Smooth muscle cell (in vitro differentiated cells): ENCODE results near the gene PEX11G. TPM values are rescaled to one million over a fixed set of nuclear protein-coding genes. Genes with fewer than 3 reads are reported as not detected.

ENCODE experiments used
- DNase-seq: peaks from one replicate; lab custom pipeline; 2025; ENCODE audit not compliant: unreplicated experiment; lab: John Stamatoyannopoulos, UW
- H2AFZ ChIP-seq: fragments of 200-600 bp; sonication (generic); 2 replicates; pipeline ENCODE4 v1.6.0; 2016; ENCODE audit warnings: antibody characterized with exemption, low read depth, mild to moderate bottlenecking
- H3F3A ChIP-seq: fragments of 200-600 bp; sonication (generic); 2 replicates; pipeline ENCODE4 v1.6.0; 2017; ENCODE audit warnings: antibody characterized with exemption, low read depth
- H3K27ac ChIP-seq: fragments of 200-600 bp; sonication (generic); 2 replicates; pipeline ENCODE4 v1.5.1; 2016; ENCODE audit warnings: low read depth, mild to moderate bottlenecking
- H3K27me3 ChIP-seq: fragments of 200-600 bp; sonication (generic); 2 replicates; pipeline ENCODE4 v1.6.1; 2016; ENCODE audit warnings: low read depth, mild to moderate bottlenecking
- H3K36me3 ChIP-seq: fragments of 200-600 bp; sonication (generic); 2 replicates; pipeline ENCODE4 v1.5.1; 2016; ENCODE audit warnings: low read depth
- H3K4me1 ChIP-seq: fragments of 200-600 bp; sonication (generic); 2 replicates; pipeline ENCODE4 v1.5.1; 2016; ENCODE audit warnings: low read depth
- H3K4me2 ChIP-seq: fragments of 200-600 bp; sonication (generic); 2 replicates; pipeline ENCODE4 v1.6.0; 2016; ENCODE audit warnings: mild to moderate bottlenecking
- H3K4me3 ChIP-seq: fragments of 200-600 bp; sonication (generic); 2 replicates; pipeline ENCODE4 v1.5.1; 2016; ENCODE audit warnings: mild to moderate bottlenecking
- H3K79me2 ChIP-seq: fragments of 200-600 bp; sonication (generic); 2 replicates; pipeline ENCODE4 v1.6.0; 2016; ENCODE audit warnings: low read depth, mild to moderate bottlenecking
- H3K9ac ChIP-seq: fragments of 200-600 bp; sonication (generic); 2 replicates; pipeline ENCODE4 v1.6.0; 2016; ENCODE audit warnings: low read depth
- H3K9me3 ChIP-seq: fragments of 200-600 bp; sonication (generic); replicated peaks from 2 replicates; pipeline ENCODE4 v1.5.1; 2016; ENCODE audit warnings: low read depth
- H4K20me1 ChIP-seq: fragments of 200-600 bp; sonication (generic); 2 replicates; pipeline ENCODE4 v1.6.0; 2016; ENCODE audit warnings: low read depth
- WGBS: methylation state at CpG from one replicate; pipeline ENCODE4 v1.1.7; 2016; ENCODE audit warnings: low lambda C conversion rate; 5-methylcytosine and 5-hydroxymethylcytosine counted together
- polyA plus RNA-seq: library from polyadenylated mRNA; unstranded; fragments of >200 nt; fragmentation: Nextera tagmentation; extraction: Ambion mirVana; gene quantifications from 2 replicates; pipeline ENCODE4 v1.2.1, GENCODE V29; 2016
- total RNA-seq: library from RNA; depleted of rRNA; stranded (reverse); fragments of >200 nt; gene quantifications from 2 replicates; pipeline ENCODE4 v1.2.3, GENCODE V29; 2014
- TF ChIP-seq, protein P1 (sequence below): fragments of 200-600 bp; sonication (generic); IDR thresholded peaks from 2 replicates; pipeline ENCODE4 v1.5.1; 2017; ENCODE audit warnings: borderline replicate concordance, mild to moderate bottlenecking, antibody characterized with exemption; ENCODE audit not compliant: insufficient read depth, poor library complexity, severe bottlenecking

Gene PEX11G
- total and polyA plus RNA-seq, 2 experiments from 2014 or later: 4.3 TPM; not detected in 1

DNA sequence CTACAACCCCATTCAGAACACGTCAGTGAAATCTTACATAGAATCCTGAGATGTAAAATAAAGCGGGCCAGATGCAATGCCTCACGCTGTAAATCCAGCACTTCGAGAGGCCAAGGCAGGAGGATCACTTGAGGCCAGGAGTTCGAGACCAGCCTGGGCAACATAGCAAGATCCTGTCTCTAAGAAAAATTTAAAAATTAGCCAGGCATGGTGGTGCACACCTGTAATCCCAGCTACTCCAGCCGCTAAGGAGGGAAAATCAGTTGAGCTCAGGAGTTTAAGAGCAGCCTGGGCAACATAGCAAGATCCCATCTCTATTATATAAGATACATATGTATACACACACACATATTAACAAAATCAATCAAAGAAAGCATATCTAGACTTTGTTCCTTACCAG, 41.2 kb downstream of the PEX11G start:
- Histone ChIP-seq H3K9ac (no peak overlapping the region), H3K4me1 (no peaks in the 10 kb centered on the region), H4K20me1 (no peaks in the 10 kb centered on the region), H3K27me3 (no peaks in the 10 kb centered on the region), H3K9me3 (no peaks in the 10 kb centered on the region), H3F3A (no peaks in the 10 kb centered on the region), H3K36me3 (peaks cover 22% of the 10 kb centered on the region), H3K4me2 (no peak overlapping the region), H2AFZ (no peak overlapping the region), H3K27ac (no peak overlapping the region), H3K4me3 (no peak overlapping the region), H3K79me2 (no peaks in the 10 kb centered on the region)
- TF ChIP-seq, protein P1, sequence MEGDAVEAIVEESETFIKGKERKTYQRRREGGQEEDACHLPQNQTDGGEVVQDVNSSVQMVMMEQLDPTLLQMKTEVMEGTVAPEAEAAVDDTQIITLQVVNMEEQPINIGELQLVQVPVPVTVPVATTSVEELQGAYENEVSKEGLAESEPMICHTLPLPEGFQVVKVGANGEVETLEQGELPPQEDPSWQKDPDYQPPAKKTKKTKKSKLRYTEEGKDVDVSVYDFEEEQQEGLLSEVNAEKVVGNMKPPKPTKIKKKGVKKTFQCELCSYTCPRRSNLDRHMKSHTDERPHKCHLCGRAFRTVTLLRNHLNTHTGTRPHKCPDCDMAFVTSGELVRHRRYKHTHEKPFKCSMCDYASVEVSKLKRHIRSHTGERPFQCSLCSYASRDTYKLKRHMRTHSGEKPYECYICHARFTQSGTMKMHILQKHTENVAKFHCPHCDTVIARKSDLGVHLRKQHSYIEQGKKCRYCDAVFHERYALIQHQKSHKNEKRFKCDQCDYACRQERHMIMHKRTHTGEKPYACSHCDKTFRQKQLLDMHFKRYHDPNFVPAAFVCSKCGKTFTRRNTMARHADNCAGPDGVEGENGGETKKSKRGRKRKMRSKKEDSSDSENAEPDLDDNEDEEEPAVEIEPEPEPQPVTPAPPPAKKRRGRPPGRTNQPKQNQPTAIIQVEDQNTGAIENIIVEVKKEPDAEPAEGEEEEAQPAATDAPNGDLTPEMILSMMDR: no peak
- WGBS: 98% methylated on average over 6 of the region's 6 CpGs
- DNase-seq: no peak

DNA sequence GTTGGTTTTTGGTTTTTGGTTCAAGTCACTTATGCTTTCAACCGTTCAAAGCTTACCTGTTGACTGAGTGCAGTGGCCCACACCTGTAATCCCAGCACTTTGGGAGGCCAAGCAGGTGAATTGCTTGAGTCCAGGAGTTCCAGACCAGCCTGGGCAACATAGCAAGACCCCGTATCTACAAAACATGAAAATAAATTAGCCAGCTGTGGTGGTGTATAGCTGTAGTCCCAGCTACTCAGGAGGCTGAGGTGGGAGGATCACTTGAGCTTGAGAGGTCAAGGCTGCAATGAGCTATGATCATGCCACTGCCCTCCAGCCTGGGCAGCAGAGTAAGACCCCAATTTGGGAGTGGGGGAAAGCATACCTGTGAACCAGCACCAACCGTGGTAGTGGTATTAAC, 43.7 kb downstream of the PEX11G start:
- no peak overlapping the region for H2AFZ ChIP-seq
- TF ChIP-seq, protein P1: no peak
- H3F3A ChIP-seq: no peaks in the 10 kb centered on the region
- peaks cover 6% of the 10 kb centered on the region for H4K20me1 ChIP-seq
- WGBS: 98% methylated on average over 3 of the region's 3 CpGs
- H3K4me2 ChIP-seq: no peak overlapping the region
- peaks cover 24% of the 10 kb centered on the region for H3K36me3 ChIP-seq
- DNase-seq: no peak
- H3K4me3 ChIP-seq: no peak overlapping the region
- H3K27me3 ChIP-seq: no peaks in the 10 kb centered on the region
- H3K9ac ChIP-seq: no peak overlapping the region
- H3K79me2 ChIP-seq: no peaks in the 10 kb centered on the region
- no peak overlapping the region for H3K27ac ChIP-seq
- no peaks in the 10 kb centered on the region for H3K9me3 ChIP-seq
- H3K4me1 ChIP-seq: no peaks in the 10 kb centered on the region

DNA sequence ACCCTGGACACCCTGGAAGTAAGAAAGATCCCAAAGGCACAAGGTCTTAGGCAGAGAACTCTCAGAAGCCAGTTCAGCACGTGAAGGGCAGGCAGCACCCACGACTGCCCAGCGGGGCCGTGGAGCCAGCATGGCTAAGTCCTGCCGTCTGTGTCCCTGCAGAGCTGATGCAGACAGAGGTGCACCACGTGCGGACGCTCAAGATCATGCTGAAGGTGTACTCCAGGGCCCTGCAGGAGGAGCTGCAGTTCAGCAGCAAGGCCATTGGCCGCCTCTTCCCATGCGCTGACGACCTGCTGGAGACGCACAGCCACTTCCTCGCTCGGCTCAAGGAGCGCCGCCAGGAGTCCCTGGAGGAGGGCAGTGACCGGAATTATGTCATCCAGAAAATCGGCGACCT, 44.8 kb downstream of the PEX11G start:
- DNase-seq: no peak
- TF ChIP-seq, protein P1: no peak
- H3K4me2 ChIP-seq: no peak overlapping the region
- no peaks in the 10 kb centered on the region for H3K79me2 ChIP-seq
- H2AFZ ChIP-seq: no peak overlapping the region
- peaks cover 15% of the 10 kb centered on the region for H4K20me1 ChIP-seq
- no peaks in the 10 kb centered on the region for H3K27me3 ChIP-seq
- H3K4me1 ChIP-seq: no peaks in the 10 kb centered on the region
- H3F3A ChIP-seq: no peaks in the 10 kb centered on the region
- peaks cover 14% of the 10 kb centered on the region for H3K36me3 ChIP-seq
- H3K27ac ChIP-seq: no peak overlapping the region
- H3K9ac ChIP-seq: no peak overlapping the region
- 97% methylated on average over 19 of the region's 19 CpGs for WGBS
- H3K9me3 ChIP-seq: no peaks in the 10 kb centered on the region
- H3K4me3 ChIP-seq: no peak overlapping the region

DNA sequence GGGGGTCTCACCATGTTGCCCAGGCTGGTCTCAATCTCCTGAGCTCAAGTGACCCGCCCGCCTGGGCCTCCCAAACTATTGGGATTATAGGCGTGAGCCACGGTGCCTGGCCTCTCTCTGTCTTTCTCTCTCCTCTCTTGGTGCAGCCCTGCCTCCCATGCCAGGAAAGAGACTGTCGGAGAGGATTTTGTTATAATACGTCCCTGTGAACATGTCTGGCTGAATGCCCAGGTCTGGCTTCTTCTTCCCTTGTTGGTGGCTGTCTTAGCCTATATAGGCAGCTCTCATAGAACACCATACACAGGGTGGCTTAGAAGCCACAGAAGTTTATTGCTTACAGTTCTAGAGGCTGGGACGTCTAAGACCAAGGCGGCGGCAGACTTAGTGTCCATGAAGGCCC, 46.4 kb downstream of the PEX11G start:
- no peaks in the 10 kb centered on the region for H3F3A ChIP-seq
- no peak overlapping the region for H3K4me2 ChIP-seq
- no peak overlapping the region for H3K27ac ChIP-seq
- no peaks in the 10 kb centered on the region for H3K4me1 ChIP-seq
- no peak overlapping the region for H2AFZ ChIP-seq
- H4K20me1 ChIP-seq: peaks cover 28% of the 10 kb centered on the region
- H3K9me3 ChIP-seq: no peaks in the 10 kb centered on the region
- peaks cover 8% of the 10 kb centered on the region for H3K36me3 ChIP-seq
- DNase-seq: no peak
- no peaks in the 10 kb centered on the region for H3K27me3 ChIP-seq
- H3K4me3 ChIP-seq: no peak overlapping the region
- no peak overlapping the region for H3K9ac ChIP-seq
- TF ChIP-seq, protein P1: no peak
- H3K79me2 ChIP-seq: no peaks in the 10 kb centered on the region
- WGBS: 85% methylated on average over 9 of the region's 9 CpGs
